ENCODE measurements around the gene MCUB.

The MCUB gene

GRCh38 chr4:109624536-109624935 lies 64.5 kb downstream of the MCUB start:
- in situ Hi-C loops (cut with HindIII; ENCODE audit: low sequenced_read_pairs), result no loop called here

GRCh38 chr4:109627361-109627760 lies 67.3 kb downstream of the MCUB start:
- in situ Hi-C loops (cut with HindIII; ENCODE audit: low sequenced_read_pairs), result no loop called here

GRCh38 chr4:109629775-109630174 lies 69.7 kb downstream of the MCUB start:
- in situ Hi-C loops (cut with HindIII; ENCODE audit: low sequenced_read_pairs), result no loop called here

- in situ Hi-C loops (cut with HindIII; ENCODE audit: low sequenced_read_pairs), result no loop called here
Measured at GRCh38 chr4:109631532-109632108, 71.6 kb downstream of the MCUB start.

- in situ Hi-C loops (cut with HindIII; ENCODE audit: low sequenced_read_pairs), result no loop called here
Measured at GRCh38 chr4:109640644-109641043, 80.6 kb downstream of the MCUB start.

- in situ Hi-C loops (cut with HindIII; ENCODE audit: low sequenced_read_pairs), result no loop called here
Measured at GRCh38 chr4:109645874-109646710, 86.0 kb downstream of the MCUB start.

GRCh38 chr4:109648266-109648996 lies 88.4 kb downstream of the MCUB start:
- in situ Hi-C loops (cut with HindIII; ENCODE audit: low sequenced_read_pairs), result no loop called here

- in situ Hi-C loops (cut with HindIII; ENCODE audit: low sequenced_read_pairs), result no loop called here
Measured at GRCh38 chr4:109648997-109649575, 89.0 kb downstream of the MCUB start.

- in situ Hi-C loops (cut with HindIII; ENCODE audit: low sequenced_read_pairs), result loop anchor here (25.0 kb wide), 1 partner anchor 213 kb away; the partner anchor contains the start of gene SEC24B
Measured at GRCh38 chr4:109649872-109650271, 89.8 kb downstream of the MCUB start.

GRCh38 chr4:109655396-109655795 lies 95.3 kb downstream of the MCUB start:
- in situ Hi-C loops (cut with HindIII; ENCODE audit: low sequenced_read_pairs), result loop anchor here (25.0 kb wide), 1 partner anchor 218 kb away; the partner anchor contains the start of gene SEC24B

GRCh38 chr4:109657854-109658418 lies 97.9 kb downstream of the MCUB start:
- in situ Hi-C loops (cut with HindIII; ENCODE audit: low sequenced_read_pairs), result loop anchor here (25.0 kb wide), 1 partner anchor 221 kb away; the partner anchor contains the start of gene SEC24B

GRCh38 chr4:109658871-109659410 lies 98.9 kb downstream of the MCUB start:
- in situ Hi-C loops (cut with HindIII; ENCODE audit: low sequenced_read_pairs), result loop anchor here (25.0 kb wide), 1 partner anchor 222 kb away; the partner anchor contains the start of gene SEC24B

- in situ Hi-C loops (cut with HindIII; ENCODE audit: low sequenced_read_pairs), result loop anchor here (25.0 kb wide), 1 partner anchor 225 kb away; the partner anchor contains the start of gene SEC24B
Measured at GRCh38 chr4:109662116-109662515, 102.1 kb downstream of the MCUB start.

- in situ Hi-C loops (cut with HindIII; ENCODE audit: low sequenced_read_pairs), result loop anchor here (25.0 kb wide), 1 partner anchor 225 kb away; the partner anchor contains the start of gene SEC24B
Measured at GRCh38 chr4:109662771-109663170, 102.7 kb downstream of the MCUB start.

- in situ Hi-C loops (cut with HindIII; ENCODE audit: low sequenced_read_pairs), result loop anchor here (25.0 kb wide), 1 partner anchor 229 kb away; the partner anchor contains the start of gene SEC24B
Measured at GRCh38 chr4:109665783-109666485, 105.9 kb downstream of the MCUB start.

- in situ Hi-C loops (cut with HindIII; ENCODE audit: low sequenced_read_pairs), result loop anchor here (25.0 kb wide), 1 partner anchor 234 kb away; the partner anchor contains the start of gene SEC24B
Measured at GRCh38 chr4:109671350-109671749, 111.3 kb downstream of the MCUB start.

GRCh38 chr4:109672169-109672930 lies 112.3 kb downstream of the MCUB start:
- in situ Hi-C loops (cut with HindIII; ENCODE audit: low sequenced_read_pairs), result loop anchor here (25.0 kb wide), 1 partner anchor 235 kb away; the partner anchor contains the start of gene SEC24B

- in situ Hi-C loops (cut with HindIII; ENCODE audit: low sequenced_read_pairs), result loop anchor here (25.0 kb wide), 1 partner anchor 236 kb away; the partner anchor contains the start of gene SEC24B
Measured at GRCh38 chr4:109673303-109673702, 113.3 kb downstream of the MCUB start.

Data from DLD1 (cell line).